ENCODE data around the gene PDE4D. TPM values are rescaled to one million over a fixed set of nuclear protein-coding genes. Genes with fewer than 3 reads are reported as not detected.

The PDE4D gene
- total and polyA plus RNA-seq, 2 of the 4 experiments (the other 2 are of a cell fraction), result 1.4 to 7.9 TPM

DNA sequence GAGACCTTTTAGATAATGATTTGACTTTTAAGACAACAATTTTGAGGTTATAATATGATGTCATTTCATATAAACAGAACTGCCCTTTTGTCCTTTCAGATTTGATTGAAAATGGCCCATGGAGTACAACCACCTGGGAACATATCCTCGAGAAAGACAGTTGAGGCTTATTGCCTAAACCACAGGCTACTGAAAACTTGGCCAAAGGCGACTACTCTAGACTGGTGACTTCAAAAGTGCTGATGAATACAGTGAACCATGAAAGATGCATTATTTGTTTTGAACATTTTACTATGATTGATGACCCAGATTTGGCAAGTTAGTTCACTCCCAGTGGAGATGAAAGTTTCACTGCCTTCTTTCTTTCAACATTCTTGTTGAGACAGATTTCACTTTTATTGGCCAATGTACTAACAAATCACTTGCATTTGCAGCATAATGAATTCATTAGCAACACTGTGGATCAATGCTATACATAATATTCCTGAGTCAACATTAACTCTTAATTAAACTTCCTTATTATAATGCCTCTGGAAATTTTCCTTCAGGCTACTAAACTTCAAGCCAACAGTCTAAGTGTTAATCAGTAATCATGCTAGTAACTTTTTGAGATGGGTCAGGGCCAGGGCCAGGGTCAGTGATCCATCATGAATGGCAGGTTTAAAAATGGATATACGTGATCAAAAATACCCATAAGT is 830.4 kb downstream of the PDE4D start:
- no peak overlapping the region for H3K27ac ChIP-seq (ENCODE audit: insufficient read depth, low read length)
- no peaks in the 10 kb centered on the region for H3K9me3 ChIP-seq (ENCODE audit: control insufficient read depth, insufficient read depth, low read length)
- H2BK120ac ChIP-seq (ENCODE audit: low read depth, low read length), result no peak overlapping the region
- H3K9me1 ChIP-seq (ENCODE audit: insufficient read depth, low read length), result peaks cover 8% of the 10 kb centered on the region
- no peaks in the 10 kb centered on the region for H4K20me1 ChIP-seq (ENCODE audit: insufficient read depth, low read length)
- no peak overlapping the region for H2BK15ac ChIP-seq (ENCODE audit: low read depth, low read length)
- in situ Hi-C loops (cut with MboI; ENCODE audit: low sequenced_read_pairs), result no loop called here
- no peak for ATAC-seq (ENCODE audit: low read depth)
- H2AFZ ChIP-seq (replicated peaks; ENCODE audit: low read length, poor library complexity), result no peak overlapping the region
- H3K23ac ChIP-seq (ENCODE audit: low read depth, low read length), result no peak overlapping the region
- no peaks in the 10 kb centered on the region for H3K27me3 ChIP-seq (ENCODE audit: control insufficient read depth, insufficient read depth, low read length)
- H2AK5ac ChIP-seq (ENCODE audit: low read depth, low read length), result no peak overlapping the region
- H3K4me2 ChIP-seq (ENCODE audit: low read depth, low read length), result no peak overlapping the region
- POLR2A ChIA-PET (ENCODE audit: unreplicated experiment), result no interaction called here
- BruUV-seq (replicated peaks), result no TSS peak
- H3K18ac ChIP-seq (ENCODE audit: low read depth, low read length), result no peak overlapping the region
- no peak overlapping the region for H3K14ac ChIP-seq (replicated peaks; ENCODE audit: low read depth, low read length)
- no peak overlapping the region for H4K5ac ChIP-seq (ENCODE audit: low read depth, low read length)
- no peak overlapping the region for H4K91ac ChIP-seq (ENCODE audit: insufficient read depth, low read depth, low read length)
- H3K4me3 ChIP-seq (ENCODE audit: insufficient read depth, low read depth, low read length), result no peak overlapping the region
- intact Hi-C loops (cut with micrococcal nuclease), result loop anchor here (2.0 kb wide), 1 partner anchor 22 kb away; no protein-coding TSS in a partner anchor
- 0 out of 4 replicates have a peak, but pooled peaks cover 0 to 3% of the 10 kb centered on the region in 2 experiments for H3K79me1 ChIP-seq (ENCODE audit: low read depth in 1 of 2, low read length in 2 of 2)
- H2BK5ac ChIP-seq (ENCODE audit: low read depth, low read length, poor library complexity, severe bottlenecking), result no peak overlapping the region
- H2AK9ac ChIP-seq (replicated peaks; ENCODE audit: low read depth, low read length, poor library complexity), result no peak overlapping the region
- H3K36me3 ChIP-seq (ENCODE audit: control insufficient read depth, insufficient read depth, low read length), result no peaks in the 10 kb centered on the region
- no peak overlapping the region for H4K8ac ChIP-seq (ENCODE audit: low read depth in 2 of 2, low read length in 2 of 2)
- DNase-seq, result no peak
- H3K9ac ChIP-seq (ENCODE audit: low read depth, low read length), result no peak overlapping the region
- no peak overlapping the region for H3K56ac ChIP-seq (ENCODE audit: extremely low read depth, insufficient read depth, low read length)
- 20% methylated on average over 2 of the region's 3 CpGs; no CpG with 5 or more reads in 1 of the 2 experiments for WGBS, 2 experiments (ENCODE audit: extremely low coverage in 2 of 2, insufficient read length in 1 of 2)
- H3K4me1 ChIP-seq (ENCODE audit: control insufficient read depth, insufficient read depth, low read length), result peaks cover 14% of the 10 kb centered on the region
- dilution Hi-C loops (cut with HindIII; ENCODE audit: low sequenced_read_pairs, unreplicated experiment), result no loop called here
- CTCF ChIA-PET, result no interaction called here
- TF ChIP-seq RAD21 (IDR thresholded peaks at IDR 0.05; ENCODE audit: low read length) (no peak), CTCF (conservative IDR thresholded peaks at IDR 0.05; ENCODE audit: low read depth, low read length) (no peak), USF2 (IDR thresholded peaks at IDR 0.05; ENCODE audit: low read depth, low read length) (no peak), MAZ (IDR thresholded peaks at IDR 0.05; ENCODE audit: borderline replicate concordance, low read depth, low read length) (no peak), RCOR1 (IDR thresholded peaks at IDR 0.05; ENCODE audit: insufficient replicate concordance, low read length) (no peak), FOS (IDR thresholded peaks at IDR 0.05; ENCODE audit: low read depth, low read length) (no peak), NFE2L2 (IDR thresholded peaks at IDR 0.05; ENCODE audit: low read depth, low read length) (no peak), RFX5 (IDR thresholded peaks at IDR 0.05; ENCODE audit: low read depth, low read length) (no peak), SMC3 (IDR thresholded peaks at IDR 0.05; ENCODE audit: low read depth, low read length) (no peak), BHLHE40 (IDR thresholded peaks at IDR 0.05; ENCODE audit: low read depth, low read length) (no peak), POLR2A (IDR thresholded peaks at IDR 0.05; ENCODE audit: low read depth, low read length) (no peak)
- H3K4ac ChIP-seq (ENCODE audit: low read depth, low read length), result no peak overlapping the region
- no peak overlapping the region for H2BK20ac ChIP-seq (ENCODE audit: low read depth, low read length)

Measured in IMR-90 (cell line).